Fibroblast of skin of left biceps (primary cell): Measurements from ENCODE around the gene FBXO3.
A peak's percentile ranks its signal among the peaks of the same experiment; 100 is the strongest.

ENCODE experiments used
- DNase-seq, 2 experiments: peaks; one replicate each; pipeline ENCODE4 v3.0.0-alpha.2; 2013; ENCODE audit warnings: low read depth in 2 of 2

Gene FBXO3

DNA sequence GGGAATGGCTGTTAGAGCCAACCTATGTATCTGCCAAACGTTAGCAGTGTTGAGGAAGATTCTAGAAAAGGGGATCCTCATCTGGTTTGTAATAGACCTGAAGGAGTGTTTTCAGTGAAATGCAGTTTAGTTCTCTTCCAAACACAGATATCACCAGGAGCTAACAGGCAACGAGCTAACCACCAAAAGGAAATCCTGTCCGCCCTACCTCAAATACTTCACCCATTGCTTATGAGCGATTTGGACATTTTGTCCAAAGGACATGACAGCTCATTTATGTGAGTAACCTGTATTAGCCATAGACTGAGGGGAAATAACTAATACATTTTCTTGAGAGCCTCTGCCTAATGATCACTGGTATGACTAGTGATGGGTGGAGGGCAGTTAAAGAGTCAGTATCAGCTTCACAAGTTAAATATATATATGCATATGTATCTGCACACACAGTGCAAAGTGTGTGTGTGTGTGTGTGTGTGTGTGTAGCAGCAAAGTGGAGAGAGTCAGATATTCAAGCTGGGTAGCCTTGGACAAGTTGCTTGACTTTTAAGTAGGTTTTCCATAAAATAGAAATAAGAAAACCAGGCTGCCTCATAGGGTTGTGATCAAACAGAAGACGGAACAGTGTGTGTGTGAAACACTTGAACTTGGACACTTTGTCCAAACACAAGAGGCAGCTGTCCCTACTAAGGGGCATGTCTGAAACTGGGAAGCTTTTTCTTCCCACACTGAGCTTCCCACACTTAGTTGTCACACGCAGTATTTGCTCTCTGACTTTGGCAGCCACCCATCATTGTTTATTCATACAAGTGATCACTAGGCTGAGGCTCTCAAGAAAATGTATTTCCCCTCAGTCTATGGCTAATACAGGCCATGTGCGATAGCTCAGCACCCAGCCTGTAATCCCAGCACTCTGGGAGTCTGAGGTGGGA, 72.8 kb downstream of the FBXO3 start:
- no peak for DNase-seq

DNA sequence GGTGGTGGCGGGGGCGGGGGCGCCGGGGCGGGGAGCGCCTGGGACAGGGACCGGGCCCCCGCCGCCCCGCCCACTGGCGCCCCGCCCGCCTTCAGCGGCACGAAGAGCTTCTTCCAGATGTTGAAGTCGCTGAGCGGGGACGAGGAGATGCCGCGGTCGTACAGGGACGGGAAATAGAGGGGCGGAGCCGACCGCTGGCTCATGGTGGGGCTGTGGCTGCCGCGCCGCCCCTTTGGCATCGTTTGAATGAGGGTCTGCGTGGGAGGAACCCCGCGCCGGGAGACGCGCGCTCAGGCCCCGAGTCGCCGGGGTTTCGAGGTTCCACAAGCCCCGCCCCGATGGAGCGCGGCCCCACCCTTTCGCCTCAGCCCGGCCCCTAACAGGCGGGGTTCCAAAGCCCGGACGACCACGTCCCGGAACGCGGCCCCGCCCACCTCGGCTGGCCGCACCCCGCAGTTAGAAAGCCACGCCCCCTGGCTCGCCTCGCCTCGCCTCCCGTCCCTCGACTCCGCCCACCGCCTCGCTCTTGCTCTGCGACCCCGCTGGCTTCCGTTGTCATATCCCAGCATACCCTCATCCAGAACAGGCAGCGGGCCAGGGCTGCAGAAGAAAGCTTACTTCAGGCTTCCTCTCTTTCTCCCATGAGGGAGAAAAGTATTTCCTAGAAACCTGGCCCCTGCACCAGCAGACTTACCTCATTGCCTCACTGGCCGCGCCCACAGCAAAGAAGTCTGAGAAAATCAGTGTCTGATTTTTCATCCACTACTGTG, 73.6 kb downstream of the FBXO3 start, which contains the start of gene C11orf91:
Gene C11orf91 (minus strand): TSS at position 325 of the 770 bp plus-strand sequence. CDS start 86 bp downstream, at position 239.
- peak; percentile 91 to 92 for DNase-seq

GRCh38 chr11:33700063-33700501, 74.2 kb downstream of the FBXO3 start:
- no peak for DNase-seq

DNA sequence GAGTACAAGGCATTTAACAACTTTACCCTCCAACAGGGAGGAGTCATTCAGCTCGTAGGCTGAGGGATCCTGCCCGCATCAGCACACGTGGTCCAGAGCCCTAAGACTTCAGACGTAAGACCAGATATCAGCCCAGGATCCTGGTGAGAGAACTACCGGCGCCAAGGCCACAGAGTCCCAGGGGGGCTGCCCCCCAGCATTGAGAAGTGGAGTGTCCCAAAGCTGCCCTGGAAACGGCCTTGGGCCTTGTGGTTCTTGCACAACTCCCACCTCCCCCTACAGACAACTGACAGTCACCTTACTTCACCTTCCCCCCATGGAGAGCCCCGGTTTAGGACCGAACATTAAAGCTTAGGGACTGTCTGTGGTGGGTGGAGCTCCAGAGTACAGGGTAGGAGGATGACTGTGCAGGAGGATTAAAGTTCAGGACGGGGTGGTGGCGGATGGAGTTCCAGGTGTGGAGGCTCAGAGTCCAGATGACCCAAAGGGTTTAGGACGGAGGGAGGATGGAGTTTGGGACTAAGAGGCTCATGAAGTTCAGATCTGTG, 74.7 kb downstream of the FBXO3 start:
- no peak for DNase-seq

- no peak for DNase-seq
These were observed 75.4 kb downstream of the FBXO3 start for GRCh38 chr11:33698921-33699320.

- DNase-seq = no peak
These were observed 76.3 kb downstream of the FBXO3 start for GRCh38 chr11:33697997-33698396.

- DNase-seq = no peak
These were observed 77.2 kb downstream of the FBXO3 start for GRCh38 chr11:33696931-33697638.

DNA sequence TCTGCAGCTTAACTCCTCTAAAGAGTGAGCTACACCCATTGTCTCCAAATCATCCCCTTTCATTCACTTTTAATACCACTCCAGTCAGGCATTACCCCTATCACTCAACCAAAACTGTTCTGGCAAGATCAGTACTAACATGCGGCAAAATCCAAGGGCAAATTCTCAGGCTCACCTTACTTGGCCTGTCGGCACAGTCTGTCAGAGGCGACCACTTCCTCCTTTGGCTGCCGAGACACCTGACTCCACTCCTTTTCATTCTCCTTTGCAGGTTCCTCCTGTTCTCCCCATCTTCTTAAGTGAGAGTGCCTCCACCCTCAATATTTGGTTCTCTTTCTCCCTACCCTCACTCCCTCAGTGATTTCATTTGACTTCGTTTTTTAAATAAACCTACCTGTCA, 77.9 kb downstream of the FBXO3 start:
- DNase-seq = no peak

- no peak for DNase-seq
These were observed 79.2 kb downstream of the FBXO3 start for GRCh38 chr11:33695051-33695566.

DNA sequence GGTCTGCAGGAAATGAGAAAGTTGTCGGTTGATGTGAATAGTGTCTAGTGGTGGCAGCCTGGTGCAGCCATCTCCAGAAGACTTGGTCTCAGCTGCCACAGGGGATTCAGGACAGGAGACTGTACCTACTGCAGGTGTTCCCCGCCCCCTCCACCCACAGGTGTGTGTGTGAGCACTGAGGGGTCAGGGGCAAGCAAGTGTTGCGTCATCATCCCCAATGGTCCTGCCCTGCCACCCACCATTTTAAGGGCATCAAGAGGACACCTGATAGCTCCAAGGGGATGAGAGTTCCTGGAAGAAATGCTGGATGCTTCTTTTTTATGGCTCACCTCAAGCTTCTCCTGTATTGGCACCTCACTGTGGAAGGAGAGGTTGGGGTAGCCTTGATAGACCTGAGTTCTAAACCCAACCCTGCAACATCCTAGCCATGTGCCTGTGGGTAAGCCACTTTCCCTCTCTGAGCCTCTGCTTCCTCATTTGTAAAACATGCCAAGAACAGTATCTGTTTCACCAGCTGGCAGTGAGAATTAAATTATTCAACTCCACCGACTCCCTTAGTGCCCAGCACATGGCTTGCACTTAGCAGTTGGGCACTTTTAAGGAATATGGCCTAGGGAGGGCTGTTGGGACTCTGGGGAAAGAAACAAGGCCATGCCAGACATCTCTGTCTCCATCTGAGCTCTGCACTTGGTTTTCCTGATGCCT, 79.8 kb downstream of the FBXO3 start:
- DNase-seq = no peak

DNA sequence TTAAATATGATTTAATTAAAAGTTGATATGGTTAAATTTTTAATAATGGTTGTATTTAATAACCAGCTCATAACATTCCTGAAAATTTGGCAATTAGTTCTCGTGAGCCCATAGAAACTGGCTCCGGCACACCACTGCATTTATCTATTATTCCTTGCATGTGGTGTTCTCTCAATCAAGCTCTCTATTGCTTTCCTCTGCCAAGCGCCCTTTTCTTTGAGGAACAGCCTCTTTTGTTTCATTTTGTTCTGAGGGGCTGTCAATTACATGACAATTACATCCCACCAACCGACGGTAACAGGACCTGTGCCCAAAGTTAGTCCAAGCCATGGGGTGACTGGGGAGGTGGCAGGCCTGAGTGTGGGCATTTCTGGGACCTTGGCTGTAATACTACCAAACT, 81.8 kb downstream of the FBXO3 start:
- no peak for DNase-seq

DNA sequence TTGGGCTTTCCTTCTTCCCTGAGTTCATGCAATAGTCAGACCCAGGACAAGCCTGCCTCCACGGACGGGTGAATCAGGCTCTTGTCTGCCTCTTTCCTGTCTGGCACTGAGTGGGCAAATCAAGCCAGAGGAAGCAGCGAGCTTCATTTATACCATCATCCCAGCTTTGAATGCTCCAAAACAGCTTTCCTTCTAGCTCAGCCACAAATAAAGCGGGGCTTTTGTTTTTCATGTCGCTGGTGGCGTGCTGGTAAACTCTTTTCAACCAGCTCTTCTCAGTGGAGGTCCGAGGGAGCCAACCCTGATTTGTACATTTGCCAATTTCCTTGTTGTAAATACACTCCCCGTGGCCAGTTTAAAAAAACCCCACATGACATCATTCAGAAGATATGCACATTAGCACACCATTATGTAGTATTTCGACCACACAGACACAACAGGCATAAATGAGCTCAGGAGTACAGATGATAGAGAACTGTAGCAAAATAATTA, 82.3 kb downstream of the FBXO3 start:
- DNase-seq = peak; percentile 88 to 92

GRCh38 chr11:33691066-33691864, 83.1 kb downstream of the FBXO3 start:
- no peak for DNase-seq
